HL-60 (cell line): ENCODE measurements around the gene WFIKKN1.

Experiments used
- CTCF ChIP-seq: IDR thresholded peaks from one replicate; pipeline ENCODE4 v1.5.1; 2011; ENCODE audit warnings: low read length, control low read depth, inconsistent platforms; ENCODE audit not compliant: insufficient read depth
- GABPA ChIP-seq: IDR thresholded peaks from 2 replicates; pipeline ENCODE4 v1.6.1; 2012; ENCODE audit warnings: low read depth
- POLR2AphosphoS5 ChIP-seq: IDR thresholded peaks from 2 replicates; pipeline ENCODE4 v1.6.1; 2012; ENCODE audit warnings: low read depth
- SPI1 ChIP-seq: IDR thresholded peaks from 2 replicates; pipeline ENCODE4 v1.6.1; 2012; ENCODE audit warnings: low read depth, mild to moderate bottlenecking, borderline replicate concordance
- TF ChIP-seq, protein P1 (sequence below): IDR thresholded peaks from 2 replicates; pipeline ENCODE4 v1.6.1; 2012; ENCODE audit warnings: low read depth; ENCODE audit not compliant: insufficient replicate concordance

- TF ChIP-seq CTCF, result no peak
- TF ChIP-seq, protein P1, sequence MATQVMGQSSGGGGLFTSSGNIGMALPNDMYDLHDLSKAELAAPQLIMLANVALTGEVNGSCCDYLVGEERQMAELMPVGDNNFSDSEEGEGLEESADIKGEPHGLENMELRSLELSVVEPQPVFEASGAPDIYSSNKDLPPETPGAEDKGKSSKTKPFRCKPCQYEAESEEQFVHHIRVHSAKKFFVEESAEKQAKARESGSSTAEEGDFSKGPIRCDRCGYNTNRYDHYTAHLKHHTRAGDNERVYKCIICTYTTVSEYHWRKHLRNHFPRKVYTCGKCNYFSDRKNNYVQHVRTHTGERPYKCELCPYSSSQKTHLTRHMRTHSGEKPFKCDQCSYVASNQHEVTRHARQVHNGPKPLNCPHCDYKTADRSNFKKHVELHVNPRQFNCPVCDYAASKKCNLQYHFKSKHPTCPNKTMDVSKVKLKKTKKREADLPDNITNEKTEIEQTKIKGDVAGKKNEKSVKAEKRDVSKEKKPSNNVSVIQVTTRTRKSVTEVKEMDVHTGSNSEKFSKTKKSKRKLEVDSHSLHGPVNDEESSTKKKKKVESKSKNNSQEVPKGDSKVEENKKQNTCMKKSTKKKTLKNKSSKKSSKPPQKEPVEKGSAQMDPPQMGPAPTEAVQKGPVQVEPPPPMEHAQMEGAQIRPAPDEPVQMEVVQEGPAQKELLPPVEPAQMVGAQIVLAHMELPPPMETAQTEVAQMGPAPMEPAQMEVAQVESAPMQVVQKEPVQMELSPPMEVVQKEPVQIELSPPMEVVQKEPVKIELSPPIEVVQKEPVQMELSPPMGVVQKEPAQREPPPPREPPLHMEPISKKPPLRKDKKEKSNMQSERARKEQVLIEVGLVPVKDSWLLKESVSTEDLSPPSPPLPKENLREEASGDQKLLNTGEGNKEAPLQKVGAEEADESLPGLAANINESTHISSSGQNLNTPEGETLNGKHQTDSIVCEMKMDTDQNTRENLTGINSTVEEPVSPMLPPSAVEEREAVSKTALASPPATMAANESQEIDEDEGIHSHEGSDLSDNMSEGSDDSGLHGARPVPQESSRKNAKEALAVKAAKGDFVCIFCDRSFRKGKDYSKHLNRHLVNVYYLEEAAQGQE, result no peak
- no peak for TF ChIP-seq POLR2AphosphoS5
- TF ChIP-seq SPI1, result no peak
- TF ChIP-seq GABPA, result no peak
Observed at GRCh38 chr16:588639-588888, 42.2 kb upstream of the WFIKKN1 start.
